ENCODE data around the gene PPP2R2C. TPM values are rescaled to one million over a fixed set of nuclear protein-coding genes. Genes with fewer than 3 reads are reported as not detected.

The PPP2R2C gene
- total and polyA plus RNA-seq, 5 donors from 2014 or later, result not detected

- Histone ChIP-seq H3K36me3 (ENCODE audit: control insufficient read depth, insufficient read depth, low read length) (no peaks in the 10 kb centered on the region), H3K27ac (ENCODE audit: insufficient read depth, low read length, poor library complexity, severe bottlenecking) (no peak overlapping the region), H3K9me3 (ENCODE audit: control insufficient read depth in 2 of 2, low read length in 2 of 2) (no peaks in the 10 kb centered on the region), H3K4me1 (ENCODE audit: control insufficient read depth, insufficient read depth, low read length, poor library complexity, severe bottlenecking) (no peaks in the 10 kb centered on the region), H3K4me3 (ENCODE audit: low read depth, low read length) (no peak overlapping the region), H3K27me3 (ENCODE audit: control insufficient read depth, insufficient read depth, low read length) (no peaks in the 10 kb centered on the region)
- H3K27ac Mint-ChIP-seq, result no peak overlapping the region
- ATAC-seq (ENCODE audit: low read depth in 2 of 2) (no peak), DNase-seq (no peak)
- no peaks in the 10 kb centered on the region for H3K9me3 Mint-ChIP-seq
- H3K36me3 Mint-ChIP-seq, result peaks cover 3% of the 10 kb centered on the region
- no peaks in the 10 kb centered on the region for H3K27me3 Mint-ChIP-seq
- no peak overlapping the region for H3K4me3 Mint-ChIP-seq
- no peaks in the 10 kb centered on the region for H3K4me1 Mint-ChIP-seq
Measured at GRCh38 chr4:6287017-6287788, 185.2 kb downstream of the PPP2R2C start.

GRCh38 chr4:6283282-6283681 lies 189.1 kb downstream of the PPP2R2C start:
- H3K27ac Mint-ChIP-seq, result no peak overlapping the region
- no peak overlapping the region for H3K4me3 Mint-ChIP-seq
- H3K4me1 ChIP-seq (ENCODE audit: control insufficient read depth, insufficient read depth, low read length, poor library complexity, severe bottlenecking), result peaks cover 5% of the 10 kb centered on the region

GRCh38 chr4:6282314-6282771 lies 190.1 kb downstream of the PPP2R2C start:
- H3K27ac ChIP-seq (ENCODE audit: insufficient read depth, low read length, poor library complexity, severe bottlenecking), result no peak overlapping the region
- peaks cover 8% of the 10 kb centered on the region for H3K4me1 ChIP-seq (ENCODE audit: control insufficient read depth, insufficient read depth, low read length, poor library complexity, severe bottlenecking)
- Mint-ChIP-seq H3K27me3 (no peaks in the 10 kb centered on the region), H3K27ac (no peak overlapping the region), H3K4me1 (peaks cover 2 to 12% (median 7%) of the 10 kb centered on the region in 4 donors), H3K4me3 (no peak overlapping the region), H3K36me3 (peaks cover 10% of the 10 kb centered on the region), H3K9me3 (no peaks in the 10 kb centered on the region)
- no peaks in the 10 kb centered on the region for H3K27me3 ChIP-seq (ENCODE audit: control insufficient read depth, insufficient read depth, low read length)
- H3K4me3 ChIP-seq (ENCODE audit: low read depth, low read length), result no peak overlapping the region
- H3K36me3 ChIP-seq (ENCODE audit: control insufficient read depth, insufficient read depth, low read length), result no peaks in the 10 kb centered on the region
- DNase-seq (no peak), ATAC-seq (ENCODE audit: low read depth in 2 of 2) (no peak)
- H3K9me3 ChIP-seq (ENCODE audit: control insufficient read depth in 2 of 2, low read length in 2 of 2), result no peaks in the 10 kb centered on the region

More at GRCh38 chr4:6283282-6283681, 189.1 kb downstream of the PPP2R2C start:
- no peaks in the 10 kb centered on the region for H3K27me3 ChIP-seq (ENCODE audit: control insufficient read depth, insufficient read depth, low read length)
- H3K36me3 Mint-ChIP-seq, result peaks cover 10% of the 10 kb centered on the region
- H3K9me3 Mint-ChIP-seq, result no peaks in the 10 kb centered on the region
- H3K4me3 ChIP-seq (ENCODE audit: low read depth, low read length), result no peak overlapping the region
- peaks cover 2 to 11% (median 7%) of the 10 kb centered on the region in 4 donors for H3K4me1 Mint-ChIP-seq
- H3K27me3 Mint-ChIP-seq, result no peaks in the 10 kb centered on the region
- no peaks in the 10 kb centered on the region for H3K9me3 ChIP-seq (ENCODE audit: control insufficient read depth in 2 of 2, low read length in 2 of 2)
- ATAC-seq (ENCODE audit: low read depth in 2 of 2) (no peak), DNase-seq (no peak)
- H3K27ac ChIP-seq (ENCODE audit: insufficient read depth, low read length, poor library complexity, severe bottlenecking), result no peak overlapping the region
- H3K36me3 ChIP-seq (ENCODE audit: control insufficient read depth, insufficient read depth, low read length), result no peaks in the 10 kb centered on the region

GRCh38 chr4:6281436-6282313 lies 190.7 kb downstream of the PPP2R2C start:
- H3K9me3 ChIP-seq (ENCODE audit: control insufficient read depth in 2 of 2, low read length in 2 of 2), result no peaks in the 10 kb centered on the region
- H3K4me3 ChIP-seq (ENCODE audit: low read depth, low read length), result no peak overlapping the region
- H3K27ac ChIP-seq (ENCODE audit: insufficient read depth, low read length, poor library complexity, severe bottlenecking), result no peak overlapping the region
- Mint-ChIP-seq H3K9me3 (no peaks in the 10 kb centered on the region), H3K27me3 (no peaks in the 10 kb centered on the region), H3K36me3 (peaks cover 10% of the 10 kb centered on the region), H3K4me1 (peaks cover 2 to 12% (median 7%) of the 10 kb centered on the region in 4 donors), H3K27ac (no peak overlapping the region), H3K4me3 (no peak overlapping the region)
- no peaks in the 10 kb centered on the region for H3K27me3 ChIP-seq (ENCODE audit: control insufficient read depth, insufficient read depth, low read length)
- no peak for DNase-seq
- peaks cover 8% of the 10 kb centered on the region for H3K4me1 ChIP-seq (ENCODE audit: control insufficient read depth, insufficient read depth, low read length, poor library complexity, severe bottlenecking)
- no peaks in the 10 kb centered on the region for H3K36me3 ChIP-seq (ENCODE audit: control insufficient read depth, insufficient read depth, low read length)
- no peak for ATAC-seq (ENCODE audit: low read depth in 2 of 2)

- Mint-ChIP-seq H3K27ac (no peak overlapping the region), H3K36me3 (peaks cover 8% of the 10 kb centered on the region), H3K4me3 (no peak overlapping the region), H3K4me1 (peaks cover 2 to 12% (median 7%) of the 10 kb centered on the region in 4 donors), H3K9me3 (no peaks in the 10 kb centered on the region), H3K27me3 (no peaks in the 10 kb centered on the region)
- no peaks in the 10 kb centered on the region for H3K36me3 ChIP-seq (ENCODE audit: control insufficient read depth, insufficient read depth, low read length)
- ATAC-seq (ENCODE audit: low read depth in 2 of 2), result no peak
- no peak for DNase-seq
- H3K27me3 ChIP-seq (ENCODE audit: control insufficient read depth, insufficient read depth, low read length), result no peaks in the 10 kb centered on the region
- no peak overlapping the region for H3K27ac ChIP-seq (ENCODE audit: insufficient read depth, low read length, poor library complexity, severe bottlenecking)
- H3K4me3 ChIP-seq (ENCODE audit: low read depth, low read length), result no peak overlapping the region
- peaks cover 8% of the 10 kb centered on the region for H3K4me1 ChIP-seq (ENCODE audit: control insufficient read depth, insufficient read depth, low read length, poor library complexity, severe bottlenecking)
- H3K9me3 ChIP-seq (ENCODE audit: control insufficient read depth in 2 of 2, low read length in 2 of 2), result no peaks in the 10 kb centered on the region
Measured at GRCh38 chr4:6280365-6280996, 191.9 kb downstream of the PPP2R2C start.

- Histone ChIP-seq H3K4me1 (ENCODE audit: control insufficient read depth, insufficient read depth, low read length, poor library complexity, severe bottlenecking) (peaks cover 8% of the 10 kb centered on the region), H3K4me3 (ENCODE audit: low read depth, low read length) (no peak overlapping the region), H3K36me3 (ENCODE audit: control insufficient read depth, insufficient read depth, low read length) (no peaks in the 10 kb centered on the region), H3K9me3 (ENCODE audit: control insufficient read depth in 2 of 2, low read length in 2 of 2) (no peaks in the 10 kb centered on the region), H3K27me3 (ENCODE audit: control insufficient read depth, insufficient read depth, low read length) (no peaks in the 10 kb centered on the region), H3K27ac (ENCODE audit: insufficient read depth, low read length, poor library complexity, severe bottlenecking) (no peak overlapping the region)
- Mint-ChIP-seq H3K4me1 (peaks cover 4 to 12% (median 7%) of the 10 kb centered on the region in 4 donors), H3K27ac (no peak overlapping the region), H3K27me3 (no peaks in the 10 kb centered on the region), H3K4me3 (no peak overlapping the region), H3K9me3 (no peaks in the 10 kb centered on the region), H3K36me3 (peaks cover 8% of the 10 kb centered on the region)
- no peak for DNase-seq
- no peak for ATAC-seq (ENCODE audit: low read depth in 2 of 2)
Measured at GRCh38 chr4:6279582-6280289, 192.7 kb downstream of the PPP2R2C start.

GRCh38 chr4:6278801-6279197 lies 193.6 kb downstream of the PPP2R2C start:
- Histone ChIP-seq H3K36me3 (ENCODE audit: control insufficient read depth, insufficient read depth, low read length) (no peaks in the 10 kb centered on the region), H3K27me3 (ENCODE audit: control insufficient read depth, insufficient read depth, low read length) (no peaks in the 10 kb centered on the region), H3K4me3 (ENCODE audit: low read depth, low read length) (no peak overlapping the region), H3K4me1 (ENCODE audit: control insufficient read depth, insufficient read depth, low read length, poor library complexity, severe bottlenecking) (peaks cover 8% of the 10 kb centered on the region), H3K9me3 (ENCODE audit: control insufficient read depth in 2 of 2, low read length in 2 of 2) (no peaks in the 10 kb centered on the region), H3K27ac (ENCODE audit: insufficient read depth, low read length, poor library complexity, severe bottlenecking) (no peak overlapping the region)
- peak in 1 of 3 donors; percentile 29 for DNase-seq
- H3K4me1 Mint-ChIP-seq, result peaks cover 4 to 12% (median 7%) of the 10 kb centered on the region in 4 donors
- H3K27me3 Mint-ChIP-seq, result no peaks in the 10 kb centered on the region
- H3K9me3 Mint-ChIP-seq, result no peaks in the 10 kb centered on the region
- peak; percentile 26 to 29 for ATAC-seq (ENCODE audit: low read depth in 2 of 2)
- peak overlapping the region in 1 of 4 donors; percentile 69 for H3K4me3 Mint-ChIP-seq
- peaks cover 8% of the 10 kb centered on the region for H3K36me3 Mint-ChIP-seq
- H3K27ac Mint-ChIP-seq, result peak overlapping the region in 1 of 3 donors; percentile 44
